Measurements from ENCODE around the gene ENPEP.

ENPEP gene

DNA sequence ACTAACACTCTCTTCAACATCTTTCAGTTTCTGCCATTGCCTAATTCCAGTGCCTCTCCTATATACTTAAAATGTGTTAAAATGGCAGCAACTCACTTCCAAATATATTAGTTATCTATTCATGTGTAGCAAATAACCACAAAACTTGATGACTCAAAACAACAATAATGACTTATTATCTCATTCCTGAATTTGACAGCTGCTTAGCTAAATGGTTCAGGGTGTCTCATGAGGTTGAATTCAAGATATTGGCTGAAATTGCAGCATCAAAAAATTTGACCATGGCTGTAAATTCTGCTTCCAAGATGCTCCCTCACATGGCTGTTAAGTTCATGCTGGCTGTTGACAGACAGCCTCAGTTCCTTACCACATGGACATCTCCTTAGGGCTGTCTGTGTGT, 121.6 kb downstream of the ENPEP start:
- no peak for DNase-seq (ENCODE audit: low read depth in 4 of 4, low spot score in 1 of 4)

GRCh38 chr4:110602061-110602460, 126.1 kb downstream of the ENPEP start:
- DNase-seq (ENCODE audit: low read depth in 4 of 4, low spot score in 1 of 4), result no peak

DNA sequence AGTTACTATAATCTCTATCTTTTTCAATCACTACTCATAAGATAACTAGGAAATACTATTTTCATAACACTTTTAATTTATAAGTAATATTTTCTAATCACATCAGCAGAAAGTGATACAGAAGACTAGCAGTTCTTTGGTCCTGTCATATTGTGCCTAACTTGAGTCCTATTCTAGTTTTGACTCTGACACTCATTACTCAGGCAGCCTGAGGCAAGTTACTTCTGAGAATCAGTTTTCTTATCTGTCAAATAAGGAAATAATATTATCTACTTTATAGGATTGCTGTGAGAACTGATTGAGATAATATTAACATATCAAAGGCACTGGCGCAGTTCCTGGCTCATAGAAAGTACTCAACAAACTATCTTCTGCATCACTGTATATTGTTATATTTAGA, 129.1 kb downstream of the ENPEP start:
- no peak for DNase-seq (ENCODE audit: low read depth in 4 of 4, low spot score in 1 of 4)

DNA sequence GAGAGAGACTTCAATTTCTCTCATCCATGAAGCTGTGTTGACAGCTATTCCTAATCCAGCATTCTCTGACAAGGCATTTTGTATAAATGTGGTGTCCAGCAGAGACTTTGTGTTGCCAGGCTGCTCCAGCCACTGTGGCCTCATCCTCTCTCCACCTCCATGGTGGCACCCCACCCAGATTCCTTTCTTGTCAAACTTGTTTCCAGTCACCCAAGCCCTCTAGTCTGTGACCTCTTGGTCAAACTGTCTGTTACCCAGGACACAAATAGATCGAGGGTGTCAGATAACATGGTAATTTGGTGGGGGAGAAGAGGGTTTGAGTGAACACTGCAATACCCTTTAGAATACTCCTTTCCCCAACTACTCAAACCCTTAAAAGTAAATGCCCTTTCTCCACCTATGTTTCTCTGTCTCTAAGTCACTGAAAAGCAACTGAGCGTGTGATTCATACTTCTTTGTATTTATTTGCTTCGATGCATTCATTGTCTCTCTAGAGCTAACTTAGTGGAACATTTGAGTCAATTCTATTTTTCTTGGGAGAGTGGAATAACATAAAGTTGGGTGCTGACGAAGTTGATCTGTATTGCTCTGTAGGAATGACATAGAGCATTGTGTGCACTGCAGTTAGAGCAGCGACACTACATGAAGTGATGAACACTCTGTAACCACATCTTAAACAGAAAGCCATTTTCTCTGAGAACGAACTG, 133.2 kb downstream of the ENPEP start:
- no peak for DNase-seq (ENCODE audit: low read depth in 4 of 4, low spot score in 1 of 4)

GRCh38 chr4:110610620-110610939, 134.6 kb downstream of the ENPEP start:
- no peak for DNase-seq (ENCODE audit: low read depth in 4 of 4, low spot score in 1 of 4)

DNA sequence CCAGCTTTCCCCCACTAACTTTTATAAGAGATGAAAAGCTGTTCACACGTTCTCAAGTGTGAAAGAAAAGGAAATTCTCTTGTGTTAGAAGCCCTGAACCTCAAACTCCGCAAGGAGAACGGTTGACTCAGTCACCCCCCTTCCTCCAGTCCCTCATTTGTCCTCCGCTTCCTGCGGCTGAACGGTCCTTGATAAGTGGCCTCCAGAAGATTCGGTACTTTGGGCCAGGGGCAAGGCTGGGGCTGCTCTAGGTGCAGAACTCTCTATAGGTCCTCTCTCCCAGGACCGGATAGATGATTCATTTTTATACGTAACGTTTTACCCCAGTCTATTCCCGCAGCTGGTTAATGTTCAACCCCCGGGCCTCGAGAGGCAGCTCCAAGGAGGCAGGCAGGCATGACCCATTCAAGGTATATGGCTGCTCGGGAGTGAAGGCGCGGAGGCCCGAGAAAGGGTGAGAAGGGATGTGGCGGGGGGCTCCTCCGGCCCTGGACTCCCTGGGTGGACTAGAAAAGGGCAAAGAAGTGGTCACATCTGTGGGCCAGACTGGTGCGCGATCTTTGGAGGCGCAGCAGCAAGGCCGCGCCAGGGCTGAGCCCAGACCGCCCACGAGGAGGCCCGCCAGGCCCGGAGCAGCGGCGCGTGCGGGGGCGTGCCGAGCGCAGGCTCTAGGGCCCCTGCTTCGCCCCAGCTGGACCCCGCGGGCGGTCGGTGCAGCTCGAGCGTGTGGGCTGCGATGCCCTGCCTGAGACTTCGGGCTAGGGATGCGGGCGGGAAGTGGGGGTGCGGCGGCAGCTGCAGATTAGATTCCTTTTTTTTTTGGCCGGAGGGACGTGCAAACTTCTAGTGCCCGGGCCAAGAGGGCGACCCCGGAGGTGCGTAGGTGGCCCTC, 135.2 kb downstream of the ENPEP start:
- no peak for DNase-seq (ENCODE audit: low read depth in 4 of 4, low spot score in 1 of 4)

DNA sequence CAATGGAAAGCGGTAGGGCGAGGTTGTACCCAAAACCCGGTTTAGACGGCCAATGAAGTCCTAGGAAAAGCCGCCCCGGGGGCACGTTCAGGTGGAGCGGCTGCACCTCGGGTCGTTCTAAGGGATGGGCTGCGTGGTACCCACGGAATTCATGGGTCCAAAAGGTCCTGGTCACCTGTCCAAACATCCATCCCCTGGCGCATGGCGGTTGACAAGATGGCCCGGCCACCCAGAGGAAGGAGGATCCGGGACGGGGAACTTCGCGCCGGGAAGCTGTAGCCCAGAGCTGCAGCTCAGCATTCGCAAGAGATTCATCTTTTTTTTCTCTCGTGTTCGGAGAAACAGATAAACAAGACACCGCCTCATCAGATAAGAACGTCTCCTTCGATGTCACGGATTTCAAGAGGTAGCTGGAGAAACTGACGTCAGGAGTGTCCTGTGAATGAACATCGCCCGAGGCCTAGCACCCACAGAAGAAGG, 136.1 kb downstream of the ENPEP start:
- DNase-seq (ENCODE audit: low read depth in 4 of 4, low spot score in 1 of 4), result no peak

- no peak for DNase-seq (ENCODE audit: low read depth in 4 of 4, low spot score in 1 of 4)
These were observed 136.8 kb downstream of the ENPEP start for GRCh38 chr4:110612631-110613269.

- DNase-seq (ENCODE audit: low read depth in 4 of 4, low spot score in 1 of 4), result no peak
These were observed 137.8 kb downstream of the ENPEP start for GRCh38 chr4:110613745-110614144.

DNA sequence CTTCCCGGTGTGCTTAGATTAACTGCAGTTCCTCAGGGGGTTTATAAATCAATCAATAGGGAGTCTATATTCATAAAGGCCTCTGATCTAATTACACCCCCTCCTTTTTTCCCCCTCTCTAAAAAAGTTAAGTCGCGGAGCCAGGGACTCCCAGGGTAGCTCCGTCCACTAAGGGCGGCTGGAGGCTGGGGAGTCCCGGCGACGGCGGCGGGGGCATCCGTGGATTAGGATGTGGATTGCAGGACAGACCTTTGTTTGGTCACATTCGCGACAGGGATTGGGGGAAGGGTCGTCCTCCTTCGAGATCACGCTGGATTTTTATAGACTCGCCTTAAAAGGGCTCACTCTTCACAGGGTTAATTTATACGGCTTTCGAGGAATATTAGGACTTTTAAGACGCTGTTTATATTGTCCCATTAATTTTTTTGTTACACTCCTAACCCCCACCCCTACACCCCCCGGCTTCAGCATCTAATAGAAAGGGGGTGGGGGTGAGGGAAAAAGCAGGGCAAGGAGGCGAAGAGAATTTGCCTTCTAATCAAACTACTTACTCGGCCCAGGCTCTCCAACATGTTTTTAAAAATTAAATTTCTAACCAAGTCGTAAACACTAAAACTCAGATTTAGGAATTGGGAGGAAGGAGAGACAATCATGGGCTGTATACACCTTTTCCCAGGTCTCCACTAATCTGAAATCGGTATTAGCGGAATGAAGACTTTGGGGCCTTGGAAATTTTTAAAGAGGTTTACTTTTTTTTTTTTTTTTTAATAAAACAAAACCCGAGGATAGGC, 138.4 kb downstream of the ENPEP start:
- no peak for DNase-seq (ENCODE audit: low read depth in 4 of 4, low spot score in 1 of 4)
